Measurements from ENCODE around the gene RHPN2. TPM values are rescaled to one million over a fixed set of nuclear protein-coding genes. Genes with fewer than 3 reads are reported as not detected.

RHPN2 gene
- total RNA-seq, 1 experiment from 2014 or later = 27.0 TPM

DNA sequence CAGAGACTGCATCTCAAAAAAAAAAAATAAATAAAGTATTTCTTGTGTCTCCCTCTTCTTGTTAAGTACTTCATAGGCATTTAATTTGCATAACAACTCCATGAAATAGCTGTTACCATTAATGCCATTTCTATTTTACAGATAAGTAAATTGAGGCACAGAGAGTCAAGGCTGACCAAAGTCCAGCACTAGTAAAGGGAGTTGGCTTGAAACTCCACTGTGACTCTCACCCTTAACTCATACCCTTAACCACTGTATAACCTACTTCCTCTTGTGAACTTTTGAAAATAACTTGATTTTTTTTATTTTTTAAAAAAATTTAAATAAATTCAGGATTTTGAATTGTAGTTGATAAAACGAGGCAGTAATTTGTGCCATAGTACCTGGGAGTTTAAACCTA lies 22.3 kb upstream of the RHPN2 start:
- H3K27me3 ChIP-seq (ENCODE audit: control insufficient read depth, insufficient read depth, low read length) = no peaks in the 10 kb centered on the region
- no peak for DNase-seq
- no peak overlapping the region for H3K4me3 ChIP-seq (ENCODE audit: insufficient read depth, low read depth, low read length)
- peaks cover 4% of the 10 kb centered on the region for H3K36me3 ChIP-seq (replicated peaks; ENCODE audit: control insufficient read depth, insufficient read depth, low read length)

DNA sequence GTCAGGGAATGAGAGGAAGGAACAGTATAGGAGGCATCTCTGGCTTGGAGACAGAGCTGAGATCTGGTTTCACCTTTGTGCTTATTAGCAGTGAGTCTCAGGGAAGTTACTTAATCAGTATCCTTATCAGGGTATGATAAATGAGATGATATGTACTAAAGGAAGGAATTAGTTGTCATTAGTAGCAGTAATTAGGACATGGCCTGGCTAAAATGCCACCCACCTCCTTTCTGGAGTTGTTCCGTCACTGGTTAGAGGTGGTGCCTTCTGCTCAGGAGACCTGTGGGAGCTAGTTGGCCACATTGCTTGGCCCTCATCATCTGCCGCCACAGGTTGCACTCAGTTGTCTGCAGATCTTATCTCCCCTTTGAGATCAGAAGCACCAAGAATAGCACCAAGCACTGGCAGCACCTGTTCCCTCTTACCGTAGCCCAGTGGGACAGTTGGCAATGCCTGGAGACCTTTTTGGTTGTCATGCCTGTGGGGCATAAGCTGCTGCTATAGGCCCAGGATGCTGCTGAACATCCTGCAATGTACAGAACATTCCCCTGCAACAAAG lies 21.0 kb upstream of the RHPN2 start:
- H3K36me3 ChIP-seq (replicated peaks; ENCODE audit: control insufficient read depth, insufficient read depth, low read length) = peaks cover 3% of the 10 kb centered on the region
- no peaks in the 10 kb centered on the region for H3K27me3 ChIP-seq (ENCODE audit: control insufficient read depth, insufficient read depth, low read length)
- no peak overlapping the region for H3K4me3 ChIP-seq (ENCODE audit: insufficient read depth, low read depth, low read length)
- DNase-seq = no peak

DNA sequence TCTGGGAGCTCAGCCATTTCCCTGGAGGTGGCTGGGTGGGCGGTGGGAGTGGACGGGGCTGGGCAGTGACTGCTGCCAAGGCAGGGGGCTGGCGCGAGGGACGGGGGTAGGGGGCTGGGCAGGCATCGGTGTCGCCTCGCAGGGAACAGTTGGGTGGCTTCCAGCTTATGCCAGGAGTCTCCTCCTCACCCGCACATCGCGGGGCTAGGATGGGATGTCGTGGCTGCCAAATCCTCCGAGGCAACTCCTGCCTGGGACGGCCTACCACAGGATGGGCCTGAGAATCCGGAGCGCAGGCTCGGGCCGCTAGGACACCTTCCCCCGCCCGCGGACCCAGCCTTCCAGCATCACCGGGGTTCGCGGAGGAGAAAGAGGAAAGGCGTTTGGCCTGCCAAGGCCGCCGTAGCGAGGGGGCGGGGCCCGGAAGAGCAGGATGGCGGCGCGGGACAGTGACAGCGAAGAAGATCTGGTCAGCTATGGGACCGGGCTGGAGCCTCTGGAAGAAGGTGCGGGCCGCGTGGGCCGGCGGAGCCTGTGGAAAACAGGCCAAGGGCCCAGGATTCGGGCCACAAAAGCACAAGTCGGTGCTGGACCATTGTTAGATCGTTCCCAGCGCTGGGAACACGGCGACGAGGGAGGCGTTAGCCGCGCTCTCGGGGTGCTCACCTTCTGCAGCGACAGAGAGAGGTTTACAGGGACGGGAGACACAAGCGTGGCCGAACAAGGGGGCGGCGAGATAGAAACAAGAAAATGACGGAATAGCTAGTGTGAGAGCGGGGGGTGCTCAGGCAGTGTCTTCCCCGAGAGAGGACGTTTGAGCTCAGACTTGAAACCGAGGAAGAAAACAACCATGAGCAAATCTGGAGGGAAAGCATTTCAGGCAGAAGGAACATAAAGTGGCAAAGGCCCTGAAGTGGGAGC lies 16.3 kb upstream of the RHPN2 start, which contains the start of gene GPATCH1:
TSS of gene GPATCH1 (plus strand) at position 421 of the 921 bp plus-strand sequence. CDS start at position 434, 13 bp downstream.
- peak; percentile 97 for DNase-seq
- peak within 1 kb of the TSS; percentile 91 for H3K4me3 ChIP-seq (ENCODE audit: insufficient read depth, low read depth, low read length)
- no peaks in the 10 kb centered on the region; the same call in 1 of the 2 replicates for H3K36me3 ChIP-seq (replicated peaks; ENCODE audit: control insufficient read depth, insufficient read depth, low read length)
- H3K27me3 ChIP-seq (ENCODE audit: control insufficient read depth, insufficient read depth, low read length) = no peaks in the 10 kb centered on the region

DNA sequence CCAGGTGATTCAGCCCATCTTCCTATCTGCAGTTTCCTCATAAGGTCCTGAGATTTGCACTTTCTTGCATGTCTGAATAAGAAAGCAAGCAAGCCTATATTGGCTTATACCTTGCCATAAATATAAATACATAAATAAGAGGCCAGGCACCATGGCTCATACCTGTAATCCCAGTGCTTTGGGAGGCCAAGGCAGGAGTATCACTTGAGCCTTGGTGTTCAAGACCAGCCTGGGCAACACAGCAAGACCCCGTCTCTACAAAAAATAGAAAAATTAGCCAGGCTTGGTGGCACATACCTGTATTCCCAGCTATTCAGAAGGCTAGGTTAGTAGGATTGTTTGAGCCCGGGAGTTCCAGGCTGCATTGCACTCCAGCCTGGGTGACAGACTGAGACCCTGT lies 10.8 kb upstream of the RHPN2 start:
- no peaks in the 10 kb centered on the region for H3K36me3 ChIP-seq (replicated peaks; ENCODE audit: control insufficient read depth, insufficient read depth, low read length)
- H3K27me3 ChIP-seq (ENCODE audit: control insufficient read depth, insufficient read depth, low read length) = no peaks in the 10 kb centered on the region
- H3K4me3 ChIP-seq (ENCODE audit: insufficient read depth, low read depth, low read length) = no peak overlapping the region
- no peak for DNase-seq

DNA sequence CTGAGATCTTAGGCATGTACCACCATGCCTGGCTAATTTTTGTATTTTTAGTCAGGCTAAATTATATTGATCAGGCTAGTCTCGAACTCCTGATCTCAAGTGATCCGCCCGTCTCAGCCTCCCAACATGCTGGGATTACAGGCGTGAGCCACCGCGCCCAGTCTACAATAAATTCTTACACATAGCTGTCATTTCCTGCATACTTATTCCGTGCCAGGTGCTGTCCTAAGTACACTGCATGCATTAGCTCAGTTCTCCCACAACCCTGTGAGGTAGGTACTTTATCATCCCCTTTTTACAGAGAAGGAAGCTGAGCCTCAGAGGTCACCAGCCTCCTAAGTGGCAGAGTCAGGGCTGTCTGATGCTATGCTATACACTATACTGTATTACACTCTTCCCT lies 7.2 kb upstream of the RHPN2 start:
- Histone ChIP-seq H3K36me3 (replicated peaks; ENCODE audit: control insufficient read depth, insufficient read depth, low read length) (no peaks in the 10 kb centered on the region), H3K4me3 (ENCODE audit: insufficient read depth, low read depth, low read length) (no peak overlapping the region), H3K27me3 (ENCODE audit: control insufficient read depth, insufficient read depth, low read length) (no peaks in the 10 kb centered on the region)
- DNase-seq = no peak

DNA sequence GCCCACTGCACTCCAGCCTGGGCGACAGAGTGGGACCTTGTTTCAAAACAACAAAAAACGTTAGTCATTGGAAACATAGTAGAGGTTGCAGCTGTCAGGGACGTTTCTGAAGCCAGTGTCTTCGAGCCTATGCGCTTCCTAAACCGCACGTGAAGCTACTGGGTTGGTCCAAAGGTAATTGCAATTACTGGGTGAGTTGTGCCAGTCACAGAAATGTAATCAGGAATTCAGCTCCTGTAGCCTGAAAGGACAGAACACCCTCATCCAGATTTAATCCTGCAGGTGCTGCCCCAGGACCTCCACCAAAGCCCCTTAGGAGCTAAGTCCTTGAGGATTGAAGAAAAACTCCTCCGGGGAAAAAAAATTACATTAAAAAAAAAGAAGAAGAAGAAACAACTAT lies 2.4 kb upstream of the RHPN2 start:
- H3K36me3 ChIP-seq (replicated peaks; ENCODE audit: control insufficient read depth, insufficient read depth, low read length) = no peaks in the 10 kb centered on the region
- H3K4me3 ChIP-seq (ENCODE audit: insufficient read depth, low read depth, low read length) = no peak overlapping the region
- DNase-seq = no peak
- peaks cover 11% of the 10 kb centered on the region for H3K27me3 ChIP-seq (ENCODE audit: control insufficient read depth, insufficient read depth, low read length)

DNA sequence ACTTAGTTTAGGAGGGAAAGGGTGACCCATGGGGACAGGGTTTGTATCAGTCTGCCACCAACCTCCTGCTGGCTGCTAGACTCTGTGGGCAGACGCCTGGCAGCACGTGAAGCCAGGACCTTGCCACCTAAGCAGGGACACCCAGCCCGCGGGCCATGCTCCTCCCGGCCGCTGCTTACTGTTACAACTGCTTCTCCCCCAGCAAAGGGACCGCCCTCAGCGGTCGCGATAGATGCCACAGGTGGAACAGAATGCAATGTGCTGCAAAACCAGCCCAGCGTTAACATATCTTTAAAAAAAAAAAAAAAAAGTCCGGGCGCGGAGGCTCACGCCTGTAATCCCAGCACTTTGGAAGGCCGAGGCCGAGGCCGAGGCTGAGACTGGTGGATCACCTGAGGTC lies 1.9 kb upstream of the RHPN2 start:
- no peak overlapping the region for H3K4me3 ChIP-seq (ENCODE audit: insufficient read depth, low read depth, low read length)
- DNase-seq = no peak

DNA sequence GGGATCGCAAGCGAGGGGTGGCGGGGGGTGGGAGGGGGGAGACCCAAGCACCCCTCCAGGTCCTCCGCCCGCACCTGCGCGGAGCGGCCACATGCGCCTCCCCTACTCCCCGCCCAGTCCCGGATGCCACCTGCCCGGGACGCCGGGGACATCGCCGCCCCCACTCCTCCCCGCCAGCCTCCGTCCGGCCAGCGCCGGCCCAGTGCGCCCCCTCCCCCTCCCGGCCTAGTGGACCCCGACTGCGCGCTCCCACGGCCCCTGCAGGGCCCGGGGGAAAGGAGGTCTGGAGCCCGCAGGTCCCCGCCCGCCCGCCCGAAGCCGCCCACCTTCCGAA lies 263 bp downstream of the RHPN2 start:
- DNase-seq = peak; percentile 94
- H3K36me3 ChIP-seq (replicated peaks; ENCODE audit: control insufficient read depth, insufficient read depth, low read length) = no peaks in the 10 kb centered on the region
- H3K4me3 ChIP-seq (ENCODE audit: insufficient read depth, low read depth, low read length) = peak overlapping the region; percentile 70
- H3K27me3 ChIP-seq (ENCODE audit: control insufficient read depth, insufficient read depth, low read length) = peaks cover 11% of the 10 kb centered on the region

More for the DNA sequence above, 1.9 kb upstream of the RHPN2 start:
- H3K36me3 ChIP-seq (replicated peaks; ENCODE audit: control insufficient read depth, insufficient read depth, low read length) = no peaks in the 10 kb centered on the region
- peaks cover 11% of the 10 kb centered on the region for H3K27me3 ChIP-seq (ENCODE audit: control insufficient read depth, insufficient read depth, low read length)

DNA sequence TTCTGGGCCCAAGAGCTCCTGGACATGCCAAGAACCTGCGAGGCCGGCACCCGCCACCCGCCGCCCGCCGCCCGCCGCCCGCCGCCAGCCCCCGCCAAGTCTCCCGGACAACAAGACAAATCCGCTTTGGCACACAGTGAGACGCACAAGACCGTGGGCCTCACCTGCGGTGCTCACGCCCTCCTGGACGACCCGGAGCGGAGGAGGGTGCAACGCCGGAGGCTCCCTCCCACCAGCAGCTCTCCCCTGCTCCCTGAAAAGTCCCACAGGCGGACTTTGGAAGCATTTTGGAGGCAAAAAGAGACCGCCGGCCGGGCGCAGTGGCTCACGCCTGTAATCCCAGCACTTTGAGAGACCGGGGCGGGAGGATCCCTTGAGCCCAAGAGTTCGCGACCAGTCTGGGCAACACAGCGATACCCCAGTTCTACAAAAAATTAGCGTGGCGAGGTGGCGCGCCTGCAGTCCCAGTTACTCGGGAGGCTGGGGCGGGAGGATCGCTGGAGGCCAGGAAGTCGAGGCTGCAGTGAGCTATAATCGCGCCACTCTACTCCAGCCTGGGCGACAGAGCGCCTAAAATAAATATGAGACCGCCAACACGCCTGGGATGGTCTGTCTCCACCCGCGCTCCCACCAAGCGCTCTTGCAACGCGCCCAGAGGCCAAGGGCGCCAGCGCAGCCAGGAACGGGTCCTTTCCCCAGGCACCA lies 783 bp downstream of the RHPN2 start:
- Histone ChIP-seq H3K27me3 (ENCODE audit: control insufficient read depth, insufficient read depth, low read length) (peaks cover 11% of the 10 kb centered on the region), H3K4me3 (ENCODE audit: insufficient read depth, low read depth, low read length) (peak overlapping the region; percentile 70), H3K36me3 (replicated peaks; ENCODE audit: control insufficient read depth, insufficient read depth, low read length) (no peaks in the 10 kb centered on the region)
- peak; percentile 71 for DNase-seq

DNA sequence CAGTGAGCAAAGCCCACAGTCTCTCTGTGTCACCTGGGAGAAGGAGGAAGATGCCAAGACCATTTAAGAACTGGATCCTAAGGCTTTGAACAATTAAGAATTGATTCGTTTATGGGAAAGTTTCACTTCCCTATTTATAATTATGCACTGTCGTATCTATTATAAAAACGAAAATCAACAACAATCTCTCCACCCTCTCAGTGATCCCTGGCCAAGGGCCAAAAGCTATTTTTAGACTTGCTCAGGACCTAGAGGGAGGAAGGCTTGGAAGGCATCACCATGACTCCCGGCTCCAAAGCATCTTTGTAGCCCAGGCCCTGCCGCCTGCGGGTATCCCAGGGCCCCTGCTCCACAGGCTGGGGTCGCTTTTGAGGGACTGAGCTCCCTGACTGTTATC lies 1.3 kb downstream of the RHPN2 start:
- no peak for DNase-seq
- Histone ChIP-seq H3K36me3 (replicated peaks; ENCODE audit: control insufficient read depth, insufficient read depth, low read length) (no peaks in the 10 kb centered on the region), H3K27me3 (ENCODE audit: control insufficient read depth, insufficient read depth, low read length) (peaks cover 11% of the 10 kb centered on the region), H3K4me3 (ENCODE audit: insufficient read depth, low read depth, low read length) (peak overlapping the region; percentile 70)

DNA sequence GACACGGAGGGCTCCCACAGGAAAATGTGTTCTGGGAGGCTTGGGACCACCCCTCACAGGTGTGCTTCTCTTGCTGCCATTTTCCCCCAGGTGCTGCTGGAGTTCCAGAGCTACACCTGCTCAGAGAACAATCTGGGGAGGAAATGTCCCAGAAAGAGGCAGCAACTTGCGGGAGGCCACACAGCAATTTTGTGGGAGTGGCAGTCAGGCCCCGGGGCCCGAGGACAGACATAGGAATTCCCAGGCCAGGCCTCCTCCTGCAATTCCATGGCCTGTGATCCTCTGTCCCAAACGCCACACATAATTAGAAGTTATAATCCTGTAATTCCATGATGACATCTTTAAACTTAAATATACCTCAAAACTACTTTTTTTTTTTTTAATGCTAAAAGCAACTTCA lies 1.8 kb downstream of the RHPN2 start:
- H3K4me3 ChIP-seq (ENCODE audit: insufficient read depth, low read depth, low read length) = no peak overlapping the region

DNA sequence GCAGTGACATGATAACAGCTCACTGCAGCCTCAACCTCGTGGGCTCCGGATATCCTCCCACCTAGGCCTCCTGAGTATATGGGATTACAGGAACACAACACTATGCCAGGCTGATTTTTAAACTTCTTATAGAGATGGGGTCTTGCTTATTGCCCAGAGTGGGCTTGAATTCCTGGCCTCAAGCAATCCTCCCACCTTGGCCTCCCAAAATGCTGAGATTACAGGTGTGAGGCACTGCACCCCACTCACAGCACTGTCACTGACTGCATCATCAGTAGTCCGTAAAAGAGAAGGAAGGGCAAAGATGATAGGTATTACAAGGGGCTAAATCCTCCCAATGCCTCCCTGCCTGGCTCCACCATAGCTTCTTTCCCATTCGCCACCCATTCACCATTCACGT lies 4.1 kb downstream of the RHPN2 start:
- no peak for DNase-seq

More for the DNA sequence above, 1.8 kb downstream of the RHPN2 start:
- DNase-seq = peak; percentile 49
- Histone ChIP-seq H3K27me3 (ENCODE audit: control insufficient read depth, insufficient read depth, low read length) (peaks cover 11% of the 10 kb centered on the region), H3K36me3 (replicated peaks; ENCODE audit: control insufficient read depth, insufficient read depth, low read length) (no peaks in the 10 kb centered on the region)

DNA sequence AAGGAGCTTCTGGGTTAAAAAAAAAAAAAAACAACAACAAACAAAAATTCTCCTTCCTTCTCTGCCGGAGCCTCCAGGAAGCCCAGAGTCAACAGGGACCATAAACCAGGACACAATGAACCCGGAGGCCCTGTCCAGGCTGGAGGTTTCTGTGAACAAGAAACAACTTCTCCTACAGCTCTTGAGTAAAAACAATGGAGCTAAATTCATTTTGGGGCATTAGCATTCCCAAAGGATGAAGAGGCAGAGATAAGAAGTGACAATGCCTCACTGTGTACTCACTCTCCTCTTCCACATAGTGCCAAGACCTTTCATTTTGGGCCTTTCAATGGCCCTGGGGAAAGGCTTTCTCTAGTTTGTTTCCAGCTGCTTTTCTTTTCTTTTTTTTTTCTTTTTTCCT lies 9.0 kb downstream of the RHPN2 start:
- no peak overlapping the region for H3K4me3 ChIP-seq (ENCODE audit: insufficient read depth, low read depth, low read length)
- no peaks in the 10 kb centered on the region for H3K36me3 ChIP-seq (replicated peaks; ENCODE audit: control insufficient read depth, insufficient read depth, low read length)
- no peak for DNase-seq

More for the DNA sequence above, 4.1 kb downstream of the RHPN2 start:
- Histone ChIP-seq H3K36me3 (replicated peaks; ENCODE audit: control insufficient read depth, insufficient read depth, low read length) (no peaks in the 10 kb centered on the region), H3K27me3 (ENCODE audit: control insufficient read depth, insufficient read depth, low read length) (peaks cover 11% of the 10 kb centered on the region), H3K4me3 (ENCODE audit: insufficient read depth, low read depth, low read length) (no peak overlapping the region)

DNA sequence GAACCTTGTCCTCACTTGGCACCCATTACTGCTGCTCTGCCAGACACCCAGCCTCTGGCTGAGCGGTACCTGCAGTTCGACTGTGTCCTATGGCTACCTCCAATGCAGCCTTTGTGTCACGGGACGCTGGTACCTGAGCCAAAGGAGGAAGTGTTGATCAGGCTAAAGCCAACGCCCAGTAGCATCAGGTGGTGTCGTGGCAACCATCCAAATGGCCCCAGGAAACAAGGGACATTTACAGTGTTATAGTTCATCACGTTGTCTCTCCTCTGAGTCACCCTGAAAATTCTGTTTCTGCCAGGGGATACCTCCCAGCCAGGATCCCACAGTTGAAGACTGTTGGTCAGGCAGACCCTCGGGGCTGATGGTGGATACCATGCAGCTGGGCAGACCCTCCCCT lies 10.1 kb downstream of the RHPN2 start:
- no peak overlapping the region for H3K4me3 ChIP-seq (ENCODE audit: insufficient read depth, low read depth, low read length)
- DNase-seq = no peak
- H3K36me3 ChIP-seq (replicated peaks; ENCODE audit: control insufficient read depth, insufficient read depth, low read length) = no peaks in the 10 kb centered on the region
- H3K27me3 ChIP-seq (ENCODE audit: control insufficient read depth, insufficient read depth, low read length) = no peaks in the 10 kb centered on the region

More for the DNA sequence above, 9.0 kb downstream of the RHPN2 start:
- no peaks in the 10 kb centered on the region for H3K27me3 ChIP-seq (ENCODE audit: control insufficient read depth, insufficient read depth, low read length)
